Right lobe of liver (tissue), 4 donors: Measurements from ENCODE around the gene FBXO44.
"Not testable (repeated sequence)": the region's sequence is repeated elsewhere in the genome, so short reads cannot be mapped to it uniquely, and the experiment has no call there.

Source experiments
- CTCF ChIP-seq, 4 donors: fragments of 200-600 bp in 3 of 4; fragments of 450-650 bp in 1 of 4; IDR thresholded peaks; one replicate each; pipeline versions ENCODE4 v1.5.1 to v1.8.0; 2016 to 2022; ENCODE audit warnings: antibody characterized with exemption in 4 of 4, mild to moderate bottlenecking in 2 of 4
- POLR2A ChIP-seq: fragments of 450-650 bp; IDR thresholded peaks from one replicate; pipeline ENCODE4 v1.6.1; 2017; ENCODE audit warnings: antibody characterized with exemption, mild to moderate bottlenecking
- donor health status: DM: no; HTN: no; CAD: no.
- donor health status: DM: no; HTN: no; CAD: no.
- donor health status: DM: no; HTN: yes; CAD: no.

- not testable (repeated sequence) for TF ChIP-seq CTCF (IDR thresholded peaks at IDR 0.05); POLR2A
These were observed 45.3 kb upstream of the FBXO44 start for GRCh38 chr1:11609378-11609777.
